IMR-90 (cell line): Measurements from ENCODE around the gene PACS1. TPM values are rescaled to one million over a fixed set of nuclear protein-coding genes. Genes with fewer than 3 reads are reported as not detected.
"Not testable (repeated sequence)": the region's sequence is repeated elsewhere in the genome, so short reads cannot be mapped to it uniquely, and the experiment has no call there.

Experiments
- ATAC-seq: fragments of 200-7000 bp; cut with Tn5 transposase; 2 replicates; pipeline ENCODE4 v1.9.1; 2020; ENCODE audit warnings: low read depth, mild to moderate bottlenecking, moderate library complexity
- BruUV-seq: library from RNA; stranded (reverse); fragments of 400-500 nt; replicated peaks from 2 replicates; lab custom pipeline; 2021; lab: Mats Ljungman, UMichigan
- CTCF ChIA-PET: fragments of 300-600 bp; formaldehyde crosslinking; extraction: SDS; loops from one replicate; lab custom pipeline; 2021; ENCODE audit warnings: antibody characterized with exemption; lab: Yijun Ruan, JAX
- POLR2A ChIA-PET: fragments of 300-600 bp; sonication (Branson Sonifier 250); formaldehyde crosslinking; loops from one replicate; lab custom pipeline; 2022; ENCODE audit warnings: antibody characterized with exemption; ENCODE audit not compliant: unreplicated experiment; lab: Charles Lee
- DNase-seq: peaks from one replicate; pipeline ENCODE4 v3.0.0; 2013
- H2AFZ ChIP-seq: replicated peaks from 2 replicates; pipeline ENCODE3; 2013; ENCODE audit warnings: low read length, mild to moderate bottlenecking; ENCODE audit not compliant: poor library complexity
- H2AK5ac ChIP-seq: 2 replicates; pipeline ENCODE4 v1.6.1; 2013; ENCODE audit warnings: low read depth, low read length, inconsistent platforms
- H2AK9ac ChIP-seq: replicated peaks from 2 replicates; pipeline ENCODE3; 2013; ENCODE audit warnings: mild to moderate bottlenecking, low read depth, low read length, moderate library complexity; ENCODE audit not compliant: poor library complexity
- H2BK120ac ChIP-seq: 2 replicates; pipeline ENCODE4 v1.6.1; 2013; ENCODE audit warnings: low read depth, low read length, inconsistent platforms
- H2BK15ac ChIP-seq: 3 replicates; pipeline ENCODE4 v1.6.1; 2013; ENCODE audit warnings: low read depth, low read length, inconsistent platforms
- H2BK20ac ChIP-seq: 2 replicates; pipeline ENCODE4 v1.6.1; 2013; ENCODE audit warnings: low read depth, mild to moderate bottlenecking, inconsistent platforms, low read length, moderate library complexity
- H2BK5ac ChIP-seq: 2 replicates; pipeline ENCODE4 v1.6.1; 2013; ENCODE audit warnings: mild to moderate bottlenecking, low read depth, low read length, inconsistent platforms; ENCODE audit not compliant: poor library complexity, severe bottlenecking
- H3K14ac ChIP-seq: replicated peaks from 2 replicates; pipeline ENCODE4 v1.6.1; 2013; ENCODE audit warnings: low read depth, low read length, inconsistent platforms
- H3K18ac ChIP-seq: 2 replicates; pipeline ENCODE4 v1.6.1; 2013; ENCODE audit warnings: low read depth, low read length, control low read depth
- H3K23ac ChIP-seq: 2 replicates; pipeline ENCODE4 v1.6.1; 2013; ENCODE audit warnings: low read depth, low read length, inconsistent platforms
- H3K27ac ChIP-seq: 2 replicates; pipeline ENCODE4 v1.5.1; 2013; ENCODE audit warnings: mild to moderate bottlenecking, control low read depth, low read length; ENCODE audit not compliant: insufficient read depth
- H3K27me3 ChIP-seq: 2 replicates; pipeline ENCODE4 v1.6.1; 2013; ENCODE audit warnings: low read length; ENCODE audit not compliant: control insufficient read depth, insufficient read depth
- H3K36me3 ChIP-seq: 2 replicates; pipeline ENCODE4 v1.6.1; 2013; ENCODE audit warnings: low read length, mixed read lengths; ENCODE audit not compliant: control insufficient read depth, insufficient read depth
- H3K4ac ChIP-seq: 2 replicates; pipeline ENCODE4 v1.6.1; 2013; ENCODE audit warnings: low read depth, low read length, inconsistent platforms
- H3K4me1 ChIP-seq: 2 replicates; pipeline ENCODE4 v1.6.1; 2013; ENCODE audit warnings: low read length, mixed read lengths; ENCODE audit not compliant: control insufficient read depth, insufficient read depth
- H3K4me2 ChIP-seq: 2 replicates; pipeline ENCODE4 v1.6.1; 2013; ENCODE audit warnings: low read depth, mild to moderate bottlenecking, control low read depth, low read length, moderate library complexity
- H3K4me3 ChIP-seq: 2 replicates; pipeline ENCODE4 v1.5.1; 2013; ENCODE audit warnings: low read depth, mild to moderate bottlenecking, control low read depth, low read length, moderate library complexity; ENCODE audit not compliant: insufficient read depth
- H3K56ac ChIP-seq: 2 replicates; pipeline ENCODE4 v1.6.1; 2013; ENCODE audit warnings: low read length, inconsistent platforms; ENCODE audit not compliant: insufficient read depth; ENCODE audit errors: extremely low read depth
- H3K79me1 ChIP-seq, 2 experiments: 2 replicates each; pipeline ENCODE4 v1.6.1; 2013; ENCODE audit warnings: low read length in 2 of 2, inconsistent platforms in 1 of 2, low read depth in 1 of 2
- H3K9ac ChIP-seq: 2 replicates; pipeline ENCODE4 v1.6.1; 2013; ENCODE audit warnings: low read depth, low read length, control low read depth
- H3K9me1 ChIP-seq: 2 replicates; pipeline ENCODE4 v1.6.1; 2013; ENCODE audit warnings: low read length, inconsistent platforms; ENCODE audit not compliant: insufficient read depth
- H3K9me3 ChIP-seq: 2 replicates; pipeline ENCODE4 v1.6.1; 2013; ENCODE audit warnings: low read length; ENCODE audit not compliant: control insufficient read depth, insufficient read depth
- H4K20me1 ChIP-seq: 2 replicates; pipeline ENCODE4 v1.6.1; 2013; ENCODE audit warnings: low read length, inconsistent platforms; ENCODE audit not compliant: insufficient read depth
- H4K5ac ChIP-seq: 2 replicates; pipeline ENCODE4 v1.6.1; 2013; ENCODE audit warnings: mild to moderate bottlenecking, low read depth, low read length, control low read depth
- H4K8ac ChIP-seq, 2 experiments: 2 replicates each; pipeline ENCODE4 v1.6.1; 2013; ENCODE audit warnings: low read depth in 2 of 2, low read length in 2 of 2, control low read depth in 1 of 2, inconsistent platforms in 1 of 2
- H4K91ac ChIP-seq: 2 replicates; pipeline ENCODE4 v1.6.1; 2013; ENCODE audit warnings: low read depth, low read length, inconsistent platforms; ENCODE audit not compliant: insufficient read depth
- WGBS, 2 experiments: methylation state at CpG; one replicate each; pipeline versions ENCODE4 v1.1.5 to v1.1.7; 2013; ENCODE audit warnings: missing lambda C conversion rate in 2 of 2; ENCODE audit not compliant: insufficient read length in 1 of 2; ENCODE audit errors: extremely low coverage in 2 of 2; 5-methylcytosine and 5-hydroxymethylcytosine counted together
- dilution Hi-C: fragments of 300-500 bp; cut with HindIII; formaldehyde crosslinking; loops from one replicate; pipeline ENCODE4 v1.14.3; 2018; ENCODE audit warnings: low sequenced_read_pairs; ENCODE audit not compliant: unreplicated experiment
- in situ Hi-C: fragments of 300-500 bp; cut with MboI; formaldehyde crosslinking; loops from 3 replicates; pipeline ENCODE4 v1.14.3; 2019; ENCODE audit warnings: low sequenced_read_pairs, inconsistent platforms, mixed read lengths
- intact Hi-C: fragments of 100-400 bp; cut with micrococcal nuclease; formaldehyde crosslinking; loops from 2 replicates; pipeline ENCODE4 v1.10.0; 2022
- polyA plus RNA-seq, 3 experiments: library from polyadenylated mRNA; depleted of rRNA; stranded (reverse); fragments of >200 nt; gene quantifications; 2 replicates each; pipeline ENCODE4 v1.2.3, GENCODE V29; 2012; ENCODE audit warnings: low replicate concordance in 1 of 3
- total RNA-seq: library from RNA; depleted of rRNA; stranded (reverse); fragments of >200 nt; gene quantifications from 2 replicates; pipeline ENCODE4 v1.2.3, GENCODE V29; 2012

PACS1 gene
- total and polyA plus RNA-seq, 2 of the 4 experiments (the other 2 are of a cell fraction): 7.3 to 32.0 TPM

DNA sequence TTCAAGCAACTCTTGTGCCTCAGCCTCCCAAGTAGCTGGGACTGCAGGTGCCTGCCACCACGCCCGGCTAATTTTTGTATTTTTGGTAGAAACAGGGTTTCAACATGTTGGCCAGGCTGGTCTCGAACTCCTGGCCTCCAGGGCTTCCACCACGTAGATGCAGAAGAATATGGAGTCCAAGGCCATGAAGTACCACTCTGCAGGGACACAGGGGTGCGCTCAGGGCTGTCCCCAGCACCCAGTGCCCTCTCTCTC is 47.0 kb upstream of the PACS1 start:
- H3K14ac ChIP-seq, H3K56ac ChIP-seq, H4K8ac ChIP-seq, H3K9me3 ChIP-seq, dilution Hi-C loops, H3K9ac ChIP-seq, H2BK15ac ChIP-seq, ATAC-seq, H3K4ac ChIP-seq, H3K4me1 ChIP-seq, H2BK20ac ChIP-seq, H4K91ac ChIP-seq, intact Hi-C loops, H3K18ac ChIP-seq, DNase-seq, in situ Hi-C loops, H4K20me1 ChIP-seq, H3K36me3 ChIP-seq, H3K9me1 ChIP-seq, H2BK5ac ChIP-seq, H3K4me3 ChIP-seq, H3K4me2 ChIP-seq, H2AK5ac ChIP-seq, H3K79me1 ChIP-seq, H2AFZ ChIP-seq, H3K27me3 ChIP-seq, H2BK120ac ChIP-seq, H3K27ac ChIP-seq, POLR2A ChIA-PET, BruUV-seq, H3K23ac ChIP-seq, H2AK9ac ChIP-seq, H4K5ac ChIP-seq: not testable (repeated sequence)
- WGBS, 2 experiments: 71% methylated on average over 4 of the region's 5 CpGs; no CpG with 5 or more reads in 1 of the 2 experiments
- CTCF ChIA-PET: interaction anchor here (1.4 to 1.8 kb wide), 3 partner anchors 13 to 29 kb away, joined by 4 to 5 read pairs (median 4); partner anchors contain the start of gene SF3B2
